HepG2 (cell line): Measurements from ENCODE around the gene ZKSCAN8. TPM values are rescaled to one million over a fixed set of nuclear protein-coding genes. Genes with fewer than 3 reads are reported as not detected.

Experiments used
- CCDC6 ChIP-seq: sonication (generic); formaldehyde crosslinking; IDR thresholded peaks from 2 replicates; pipeline ENCODE4 v1.8.1; 2022; ENCODE audit warnings: mild to moderate bottlenecking, missing genetic modification reagents, moderate library complexity
- DBP ChIP-seq: sonication (generic); formaldehyde crosslinking; IDR thresholded peaks from 2 replicates; pipeline ENCODE4 v1.4.0; 2020; ENCODE audit warnings: missing genetic modification reagents; ENCODE audit errors: not compliant biosample characterization
- DNMT3B ChIP-seq: conservative IDR thresholded peaks from 2 replicates; pipeline ENCODE4 v1.6.1; 2016; ENCODE audit warnings: missing biosample characterization, control low read depth
- FOXO1 ChIP-seq: sonication (generic); formaldehyde crosslinking; IDR thresholded peaks from 2 replicates; pipeline ENCODE4 v1.4.0; 2020; ENCODE audit warnings: missing genetic modification reagents
- HDAC1 ChIP-seq: sonication (generic); formaldehyde crosslinking; IDR thresholded peaks from 2 replicates; pipeline ENCODE4 v1.5.1; 2020; ENCODE audit warnings: mild to moderate bottlenecking, missing genetic modification reagents
- KLF15 ChIP-seq: sonication (generic); formaldehyde crosslinking; IDR thresholded peaks from 2 replicates; pipeline ENCODE4 v1.8.1; 2023; ENCODE audit warnings: borderline replicate concordance, mild to moderate bottlenecking, inconsistent platforms, missing genetic modification reagents, mixed read lengths
- MAZ ChIP-seq, 2 experiments: sonication (generic) in 1 of 2; formaldehyde crosslinking in 1 of 2; IDR thresholded peaks; 2 replicates each; pipeline versions ENCODE4 v1.5.0 to v1.6.1; 2012 to 2020; ENCODE audit warnings: low read depth in 2 of 2, mild to moderate bottlenecking in 2 of 2, borderline replicate concordance in 1 of 2, improper control_type of control experiment in 1 of 2, low read length in 1 of 2, missing genetic modification reagents in 1 of 2, moderate library complexity in 1 of 2
- NCOR1 ChIP-seq: fragments of 200-600 bp; sonication (generic); IDR thresholded peaks from 2 replicates; pipeline ENCODE4 v1.7.0; 2017; ENCODE audit warnings: antibody characterized with exemption, low read length, borderline replicate concordance
- NR2C2 ChIP-seq: sonication (generic); formaldehyde crosslinking; IDR thresholded peaks from 2 replicates; pipeline ENCODE4 v1.4.0; 2020; ENCODE audit warnings: missing genetic modification reagents, mild to moderate bottlenecking, moderate library complexity, borderline replicate concordance
- PHF8 ChIP-seq: sonication (generic); formaldehyde crosslinking; IDR thresholded peaks from 2 replicates; pipeline ENCODE4 v1.5.0; 2020; ENCODE audit warnings: missing genetic modification reagents
- RBAK ChIP-seq: sonication (generic); formaldehyde crosslinking; IDR thresholded peaks from 2 replicates; pipeline ENCODE4 v1.5.1; 2020; ENCODE audit warnings: mild to moderate bottlenecking, missing genetic modification reagents
- RFX1 ChIP-seq: fragments of 450-650 bp; IDR thresholded peaks from 2 replicates; pipeline ENCODE4 v1.6.1; 2017
- SKI ChIP-seq: fragments of 450-650 bp; IDR thresholded peaks from one replicate; pipeline ENCODE4 v1.6.1; 2018; ENCODE audit warnings: mild to moderate bottlenecking; ENCODE audit not compliant: partially characterized antibody
- SMAD1 ChIP-seq: sonication (generic); formaldehyde crosslinking; IDR thresholded peaks from 2 replicates; pipeline ENCODE4 v1.4.0; 2020; ENCODE audit warnings: missing genetic modification reagents, low read depth, mild to moderate bottlenecking, borderline replicate concordance
- SNRNP70 ChIP-seq: fragments of 200-400 bp; formaldehyde crosslinking; IDR thresholded peaks from 2 replicates; pipeline ENCODE4 v1.6.1; 2017; ENCODE audit warnings: mild to moderate bottlenecking, low read depth, low read length, moderate library complexity
- SP4 ChIP-seq: sonication (generic); formaldehyde crosslinking; IDR thresholded peaks from 2 replicates; pipeline ENCODE4 v1.8.1; 2023; ENCODE audit warnings: mild to moderate bottlenecking, missing genetic modification reagents
- SRSF1 ChIP-seq: fragments of 200-400 bp; formaldehyde crosslinking; optimal IDR thresholded peaks from 2 replicates; pipeline ENCODE3; 2017; ENCODE audit warnings: mild to moderate bottlenecking, low read depth, low read length, moderate library complexity
- SUZ12 ChIP-seq: fragments of 150-350 bp; IDR thresholded peaks from 2 replicates; pipeline ENCODE4 v1.6.1; 2014; ENCODE audit warnings: low read depth, low read length
- TBX2 ChIP-seq: sonication (generic); formaldehyde crosslinking; IDR thresholded peaks from 2 replicates; pipeline ENCODE4 v1.5.0; 2020; ENCODE audit warnings: missing genetic modification reagents, mild to moderate bottlenecking, borderline replicate concordance
- TCF7 ChIP-seq: sonication (generic); IDR thresholded peaks from 2 replicates; pipeline ENCODE4 v1.6.1; 2016; ENCODE audit warnings: antibody characterized with exemption, low read depth
- TFDP2 ChIP-seq: sonication (generic); formaldehyde crosslinking; IDR thresholded peaks from 2 replicates; pipeline ENCODE4 v1.4.0; 2020; ENCODE audit warnings: missing genetic modification reagents
- TOE1 ChIP-seq: sonication (generic); formaldehyde crosslinking; IDR thresholded peaks from 2 replicates; pipeline ENCODE4 v1.4.0; 2020; ENCODE audit warnings: mild to moderate bottlenecking, missing genetic modification reagents
- ZNF44 ChIP-seq: sonication (generic); formaldehyde crosslinking; IDR thresholded peaks from 2 replicates; pipeline ENCODE4 v1.5.1; 2020; ENCODE audit warnings: mild to moderate bottlenecking, missing genetic modification reagents
- ZNF574 ChIP-seq: sonication (generic); formaldehyde crosslinking; IDR thresholded peaks from 2 replicates; pipeline ENCODE4 v1.4.0; 2020; ENCODE audit warnings: missing genetic modification reagents
- ZNF652 ChIP-seq: IDR thresholded peaks from 2 replicates; pipeline ENCODE4 v1.6.1; 2016; ENCODE audit warnings: low read depth, borderline replicate concordance
- ZNF7 ChIP-seq: IDR thresholded peaks from 2 replicates; pipeline ENCODE4 v1.6.1; 2016; ENCODE audit warnings: missing biosample characterization, missing genetic modification reagents
- ZNF850 ChIP-seq: sonication (generic); formaldehyde crosslinking; conservative IDR thresholded peaks from 2 replicates; pipeline ENCODE4 v1.9.0; 2021; ENCODE audit warnings: mild to moderate bottlenecking, missing genetic modification reagents
- ZZZ3 ChIP-seq: sonication (generic); formaldehyde crosslinking; IDR thresholded peaks from 2 replicates; pipeline ENCODE4 v1.4.0; 2020; ENCODE audit warnings: missing genetic modification reagents, mild to moderate bottlenecking, borderline replicate concordance
- polyA plus RNA-seq, 8 experiments: library from polyadenylated mRNA; depleted of rRNA in 3 of 8; stranded (reverse) in 7 of 8; unstranded in 1 of 8; fragments of >200 nt; fragmentation: Illumina TruSeq in 4 of 8; extraction: Trizol in 4 of 8; gene quantifications; 2 replicates each; pipeline versions ENCODE4 v1.2.1 to v1.2.3, GENCODE V29; 2011 to 2016; ENCODE audit warnings: low read depth in 4 of 8, missing spikeins in 1 of 8, mixed read lengths in 1 of 8; ENCODE audit not compliant: insufficient read depth in 1 of 8
- total RNA-seq, 5 experiments: library from RNA; depleted of rRNA; stranded (reverse); fragments of >200 nt; fragmentation: Illumina TruSeq; extraction: Trizol; gene quantifications; 2 replicates each; pipeline ENCODE4 v1.2.3, GENCODE V29; 2016; ENCODE audit warnings: low read depth in 1 of 5

The ZKSCAN8 gene
- total and polyA plus RNA-seq, 2 of the 13 experiments (the other 11 are each of a cell fraction or from before 2014, with no cell fraction given), result 12.4 to 20.9 TPM

- no peak for TF ChIP-seq TFDP2 (CRISPR knock-in tag)
- peak; percentile 77 for TF ChIP-seq SP4 (CRISPR knock-in tag)
- TF ChIP-seq SKI, result no peak
- peak; percentile 96 for TF ChIP-seq ZNF574
- TF ChIP-seq DNMT3B (CRISPR knock-in tag), result no peak
- peak; percentile 95 for TF ChIP-seq PHF8 (CRISPR knock-in tag)
- no peak for TF ChIP-seq DBP (CRISPR knock-in tag)
- peak; percentile 92 for TF ChIP-seq CCDC6 (CRISPR knock-in tag)
- no peak for TF ChIP-seq SMAD1 (CRISPR knock-in tag)
- TF ChIP-seq RBAK (CRISPR knock-in tag), result no peak
- no peak for TF ChIP-seq SNRNP70
- no peak for TF ChIP-seq TOE1 (CRISPR knock-in tag)
- TF ChIP-seq RFX1, result no peak
- TF ChIP-seq FOXO1, result no peak
- TF ChIP-seq HDAC1 (CRISPR knock-in tag), result peak; percentile 58; the same call in 1 of the 2 replicates
- TF ChIP-seq ZZZ3 (CRISPR knock-in tag), result peak; percentile 85; the same call in 1 of the 2 replicates
- no peak for TF ChIP-seq ZNF7
- TF ChIP-seq TCF7, result no peak
- TF ChIP-seq NCOR1, result no peak
- TF ChIP-seq TBX2 (CRISPR knock-in tag), result peak; percentile 75
- TF ChIP-seq MAZ (IDR thresholded peaks at IDR 0.05; ENCODE audit: borderline replicate concordance, low read depth, low read length), result no peak
- TF ChIP-seq MAZ (CRISPR knock-in tag; IDR thresholded peaks at IDR 0.05; ENCODE audit: low read depth), result peak; percentile 52; the same call in 1 of the 2 replicates
- no peak for TF ChIP-seq ZNF44 (CRISPR knock-in tag)
- peak; percentile 90 for TF ChIP-seq NR2C2 (CRISPR knock-in tag)
- peak; percentile 77 for TF ChIP-seq SRSF1
- TF ChIP-seq KLF15 (CRISPR knock-in tag), result peak; percentile 72; the same call in 1 of the 2 replicates
- TF ChIP-seq SUZ12, result no peak
- no peak for TF ChIP-seq ZNF850
- TF ChIP-seq ZNF652 (CRISPR knock-in tag), result no peak
Measured at GRCh38 chr6:28161410-28162079, 19.9 kb downstream of the ZKSCAN8 start (continued).
